Measurements from ENCODE around the gene CLIC3.
"Not testable (repeated sequence)": the region's sequence is repeated elsewhere in the genome, so short reads cannot be mapped to it uniquely, and the experiment has no call there.

The CLIC3 gene

DNA sequence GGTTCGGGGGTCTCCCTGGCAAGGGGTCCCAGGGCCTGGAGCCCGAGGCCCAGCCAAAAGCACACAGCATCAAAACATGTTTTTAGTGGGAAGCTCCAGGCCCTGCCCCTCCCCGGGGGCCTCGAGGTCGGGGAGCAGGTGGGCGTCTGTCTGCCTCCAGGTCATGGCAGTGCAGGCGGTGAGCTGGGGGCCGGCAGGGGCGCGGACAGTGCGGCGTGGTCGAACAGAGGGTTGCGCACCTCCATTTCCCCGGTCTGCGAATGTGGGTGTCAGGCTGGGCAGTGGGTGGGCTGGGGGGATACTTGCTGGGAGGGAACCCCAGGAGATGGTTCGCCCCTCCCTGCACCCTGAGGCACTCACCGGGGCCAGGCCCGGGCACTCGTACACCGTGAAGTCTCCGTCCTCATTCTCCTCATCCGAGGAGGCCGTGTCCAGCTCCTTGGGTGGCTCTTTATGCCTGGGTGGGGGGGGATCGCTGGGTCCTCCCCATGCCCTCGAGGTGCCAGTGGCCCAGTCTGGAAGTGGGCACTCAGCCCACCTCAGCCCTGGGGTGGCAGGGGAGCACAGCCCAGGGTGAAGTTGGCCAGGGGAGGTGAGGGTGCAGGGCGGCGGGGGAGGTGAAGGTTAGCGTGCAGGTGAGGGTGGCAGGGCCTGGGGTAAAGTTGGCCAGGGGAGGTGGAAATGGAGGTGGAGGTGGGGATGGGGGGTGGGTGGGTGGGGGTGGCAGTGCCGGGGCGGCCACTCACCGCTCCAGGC, 43.4 kb upstream of the CLIC3 start:
- H3K27ac ChIP-seq = no peak overlapping the region
- no peaks in the 10 kb centered on the region for H3K9me3 ChIP-seq (ENCODE audit: low read depth, low read length)
- H3K9ac ChIP-seq (ENCODE audit: insufficient read length) = no peak overlapping the region
- DNase-seq (ENCODE audit: low read depth, low spot score) = no peak
- TF ChIP-seq EZH2 (IDR thresholded peaks at IDR 0.05) = no peak
- no peak for TF ChIP-seq FOXP2 (optimal IDR thresholded peaks at IDR 0.05; ENCODE audit: control extremely low read depth, extremely low read length, insufficient read depth)
- no peak for TF ChIP-seq POLR2AphosphoS5 (IDR thresholded peaks at IDR 0.05; ENCODE audit: borderline replicate concordance, low read depth, low read length)
- no peak overlapping the region for H3K4me3 ChIP-seq
- H3K36me3 ChIP-seq (ENCODE audit: insufficient read depth, low read length) = peaks cover 6% of the 10 kb centered on the region; the same call in 1 of the 2 replicates

GRCh38 chr9:137038916-137039315, 42.5 kb upstream of the CLIC3 start:
- H3K36me3 ChIP-seq (ENCODE audit: insufficient read depth, low read length) = peaks cover 6% of the 10 kb centered on the region; the same call in 1 of the 2 replicates

GRCh38 chr9:137037483-137037882, 41.1 kb upstream of the CLIC3 start:
- no peak for TF ChIP-seq FOXP2 (optimal IDR thresholded peaks at IDR 0.05; ENCODE audit: control extremely low read depth, extremely low read length, insufficient read depth)
- Histone ChIP-seq H3K9ac (ENCODE audit: insufficient read length) (no peak overlapping the region), H3K4me3 (no peak overlapping the region), H3K36me3 (ENCODE audit: insufficient read depth, low read length) (peaks cover 6% of the 10 kb centered on the region; the same call in 1 of the 2 replicates), H3K9me3 (ENCODE audit: low read depth, low read length) (no peaks in the 10 kb centered on the region), H3K27ac (no peak overlapping the region)
- no peak for DNase-seq (ENCODE audit: low read depth, low spot score)

More at GRCh38 chr9:137038916-137039315, 42.5 kb upstream of the CLIC3 start:
- DNase-seq (ENCODE audit: low read depth, low spot score) = no peak
- H3K9me3 ChIP-seq (ENCODE audit: low read depth, low read length) = no peaks in the 10 kb centered on the region
- H3K27ac ChIP-seq = no peak overlapping the region
- no peak for TF ChIP-seq FOXP2 (optimal IDR thresholded peaks at IDR 0.05; ENCODE audit: control extremely low read depth, extremely low read length, insufficient read depth)
- no peak for TF ChIP-seq EZH2 (IDR thresholded peaks at IDR 0.05)
- no peak for TF ChIP-seq POLR2AphosphoS5 (IDR thresholded peaks at IDR 0.05; ENCODE audit: borderline replicate concordance, low read depth, low read length)
- H3K9ac ChIP-seq (ENCODE audit: insufficient read length) = no peak overlapping the region
- H3K4me3 ChIP-seq = no peak overlapping the region

GRCh38 chr9:137037035-137037434, 40.7 kb upstream of the CLIC3 start:
- no peak for DNase-seq (ENCODE audit: low read depth, low spot score)

DNA sequence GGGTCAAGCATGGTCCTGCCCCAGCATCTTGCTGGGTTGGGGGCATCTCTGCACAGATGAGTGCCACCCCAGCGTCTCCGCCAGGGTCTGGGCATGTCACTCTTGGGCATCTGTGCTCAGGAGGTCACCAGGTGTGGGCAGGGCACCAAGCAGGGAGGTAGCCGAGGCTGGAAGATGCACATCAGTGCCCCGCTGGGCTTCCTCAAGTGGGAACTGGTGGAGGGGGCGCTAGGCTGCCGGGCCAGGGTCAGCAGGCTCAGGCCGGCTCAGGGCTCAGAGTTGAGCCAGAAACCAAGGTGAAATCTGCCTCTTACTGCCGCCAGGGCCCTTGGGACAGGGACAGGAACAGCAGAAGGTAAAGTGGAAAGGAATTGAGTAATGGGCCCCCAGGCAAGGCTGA, 39.6 kb upstream of the CLIC3 start:
- DNase-seq (ENCODE audit: low read depth, low spot score) = no peak
- Histone ChIP-seq H3K4me3 (no peak overlapping the region), H3K36me3 (ENCODE audit: insufficient read depth, low read length) (peaks cover 6% of the 10 kb centered on the region; the same call in 1 of the 2 replicates), H3K9ac (ENCODE audit: insufficient read length) (no peak overlapping the region), H3K9me3 (ENCODE audit: low read depth, low read length) (no peaks in the 10 kb centered on the region), H3K27ac (no peak overlapping the region)
- TF ChIP-seq EZH2 (IDR thresholded peaks at IDR 0.05) (no peak), FOXP2 (optimal IDR thresholded peaks at IDR 0.05; ENCODE audit: control extremely low read depth, extremely low read length, insufficient read depth) (no peak), POLR2AphosphoS5 (IDR thresholded peaks at IDR 0.05; ENCODE audit: borderline replicate concordance, low read depth, low read length) (no peak)

More at GRCh38 chr9:137037035-137037434, 40.7 kb upstream of the CLIC3 start:
- Histone ChIP-seq H3K4me3 (no peak overlapping the region), H3K36me3 (ENCODE audit: insufficient read depth, low read length) (peaks cover 6% of the 10 kb centered on the region; the same call in 1 of the 2 replicates), H3K9me3 (ENCODE audit: low read depth, low read length) (no peaks in the 10 kb centered on the region), H3K27ac (no peak overlapping the region), H3K9ac (ENCODE audit: insufficient read length) (no peak overlapping the region)
- TF ChIP-seq FOXP2 (optimal IDR thresholded peaks at IDR 0.05; ENCODE audit: control extremely low read depth, extremely low read length, insufficient read depth) (no peak), EZH2 (IDR thresholded peaks at IDR 0.05) (no peak), POLR2AphosphoS5 (IDR thresholded peaks at IDR 0.05; ENCODE audit: borderline replicate concordance, low read depth, low read length) (no peak)

- Histone ChIP-seq H3K9me3 (ENCODE audit: low read depth, low read length) (no peaks in the 10 kb centered on the region), H3K36me3 (ENCODE audit: insufficient read depth, low read length) (peaks cover 6% of the 10 kb centered on the region; the same call in 1 of the 2 replicates), H3K4me3 (no peak overlapping the region), H3K27ac (no peak overlapping the region), H3K9ac (ENCODE audit: insufficient read length) (no peak overlapping the region)
- no peak for TF ChIP-seq POLR2AphosphoS5 (IDR thresholded peaks at IDR 0.05; ENCODE audit: borderline replicate concordance, low read depth, low read length)
- no peak for TF ChIP-seq EZH2 (IDR thresholded peaks at IDR 0.05)
- TF ChIP-seq FOXP2 (optimal IDR thresholded peaks at IDR 0.05; ENCODE audit: control extremely low read depth, extremely low read length, insufficient read depth) = no peak
- DNase-seq (ENCODE audit: low read depth, low spot score) = no peak
These were observed 39.1 kb upstream of the CLIC3 start for GRCh38 chr9:137035507-137035834.

- peak; percentile 58 for DNase-seq (ENCODE audit: low read depth, low spot score)
- Histone ChIP-seq H3K27ac (no peak overlapping the region), H3K9ac (ENCODE audit: insufficient read length) (no peak overlapping the region), H3K9me3 (ENCODE audit: low read depth, low read length) (no peaks in the 10 kb centered on the region), H3K36me3 (ENCODE audit: insufficient read depth, low read length) (peaks cover 6% of the 10 kb centered on the region; the same call in 1 of the 2 replicates), H3K4me3 (peak overlapping the region; percentile 42; the same call in 1 of the 2 replicates)
- peak; percentile 46 for TF ChIP-seq FOXP2 (optimal IDR thresholded peaks at IDR 0.05; ENCODE audit: control extremely low read depth, extremely low read length, insufficient read depth)
- no peak for TF ChIP-seq POLR2AphosphoS5 (IDR thresholded peaks at IDR 0.05; ENCODE audit: borderline replicate concordance, low read depth, low read length)
These were observed 38.5 kb upstream of the CLIC3 start for GRCh38 chr9:137034709-137035506.

- Histone ChIP-seq H3K27ac (no peak overlapping the region), H3K4me3 (no peak overlapping the region), H3K9ac (ENCODE audit: insufficient read length) (no peak overlapping the region), H3K36me3 (ENCODE audit: insufficient read depth, low read length) (peaks cover under 1% of the 10 kb centered on the region; the same call in 1 of the 2 replicates), H3K9me3 (ENCODE audit: low read depth, low read length) (no peaks in the 10 kb centered on the region)
- TF ChIP-seq EZH2 (IDR thresholded peaks at IDR 0.05) = no peak
- TF ChIP-seq FOXP2 (optimal IDR thresholded peaks at IDR 0.05; ENCODE audit: control extremely low read depth, extremely low read length, insufficient read depth) = no peak
- no peak for TF ChIP-seq POLR2AphosphoS5 (IDR thresholded peaks at IDR 0.05; ENCODE audit: borderline replicate concordance, low read depth, low read length)
- DNase-seq (ENCODE audit: low read depth, low spot score) = no peak
These were observed 37.8 kb upstream of the CLIC3 start for GRCh38 chr9:137034039-137034708.

DNA sequence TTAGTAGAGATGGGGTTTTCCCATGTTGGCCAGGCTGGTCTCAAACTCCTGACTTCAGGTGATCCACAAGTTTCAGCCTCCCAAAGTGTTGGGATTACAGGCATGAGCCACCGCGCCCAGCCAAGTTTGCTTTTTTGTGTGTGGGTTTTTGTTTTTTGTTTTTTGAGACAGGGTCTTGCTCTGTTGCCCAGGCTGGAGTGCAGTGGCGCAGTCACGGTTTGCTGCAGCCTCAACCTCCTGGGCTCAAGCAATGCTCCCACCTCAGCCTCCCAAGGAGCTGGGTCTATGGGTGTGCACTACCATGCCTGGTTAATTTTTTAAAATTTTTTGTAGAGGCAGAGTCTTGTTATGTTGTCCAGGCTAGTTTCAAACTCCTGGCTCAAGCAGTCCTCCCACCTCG, 37.1 kb upstream of the CLIC3 start:
- H3K4me3 ChIP-seq; H3K27ac ChIP-seq; DNase-seq (ENCODE audit: low read depth, low spot score); H3K9ac ChIP-seq (ENCODE audit: insufficient read length); H3K9me3 ChIP-seq (ENCODE audit: low read depth, low read length); H3K36me3 ChIP-seq (ENCODE audit: insufficient read depth, low read length): not testable (repeated sequence)

Data from SK-N-MC (cell line).